CD14-positive monocyte (primary cell): ENCODE data around the gene ARMC7. TPM values are rescaled to one million over a fixed set of nuclear protein-coding genes. Genes with fewer than 3 reads are reported as not detected.

Experiments
- DNase-seq, 3 donors: peaks; one replicate each; pipeline ENCODE4 v3.0.0-alpha.2; 2011 to 2022
- H2AFZ ChIP-seq: 2 replicates; pipeline ENCODE4 v1.6.0; 2012; ENCODE audit warnings: mild to moderate bottlenecking, low read depth, low read length, inconsistent platforms; ENCODE audit not compliant: insufficient read depth, poor library complexity, severe bottlenecking
- H3K27ac ChIP-seq, 2 donors: 1 replicate in 1 of 2; 2 replicates in 1 of 2; pipeline ENCODE4 v1.5.1; 2012 to 2013; ENCODE audit warnings: low read length in 2 of 2, control low read depth in 1 of 2, inconsistent platforms in 1 of 2, low read depth in 1 of 2, mild to moderate bottlenecking in 1 of 2
- H3K27me3 ChIP-seq, 2 donors: one replicate each; pipeline versions ENCODE4 v1.6.0 to v1.6.1; 2011 to 2013; ENCODE audit warnings: low read length in 2 of 2; ENCODE audit not compliant: control insufficient read depth in 2 of 2, insufficient read depth in 2 of 2
- H3K36me3 ChIP-seq, 2 donors: replicated peaks in 1 of 2; 1 replicate in 1 of 2; 2 replicates in 1 of 2; pipeline versions ENCODE4 v1.5.1 to v1.6.1; 2012 to 2013; ENCODE audit warnings: low read length in 2 of 2, control low read depth in 1 of 2, inconsistent platforms in 1 of 2, mild to moderate bottlenecking in 1 of 2; ENCODE audit not compliant: insufficient read depth in 2 of 2, control insufficient read depth in 1 of 2
- H3K4me1 ChIP-seq, 2 donors: 1 replicate in 1 of 2; 2 replicates in 1 of 2; pipeline versions ENCODE4 v1.5.1 to v1.6.1; 2012 to 2013; ENCODE audit warnings: low read length in 2 of 2, control low read depth in 1 of 2, inconsistent platforms in 1 of 2, mild to moderate bottlenecking in 1 of 2, moderate library complexity in 1 of 2; ENCODE audit not compliant: insufficient read depth in 2 of 2, control insufficient read depth in 1 of 2
- H3K4me2 ChIP-seq: replicated peaks from 2 replicates; pipeline ENCODE3; 2012; ENCODE audit warnings: low read length, moderate library complexity, mild to moderate bottlenecking; ENCODE audit not compliant: poor library complexity, severe bottlenecking; ENCODE audit errors: extremely low read depth
- H3K4me3 ChIP-seq, 3 experiments: fragments of 200-600 bp in 1 of 3; sonication (generic) in 1 of 3; replicated peaks in 1 of 3; 1 replicate in 2 of 3; 2 replicates in 1 of 3; pipeline ENCODE4 v1.5.1; 2011 to 2013; ENCODE audit warnings: low read length in 3 of 3, mild to moderate bottlenecking in 3 of 3, control low read depth in 2 of 3, low read depth in 2 of 3, inconsistent platforms in 1 of 3, moderate library complexity in 1 of 3
- H3K79me2 ChIP-seq: 2 replicates; pipeline ENCODE4 v1.6.0; 2012; ENCODE audit warnings: mild to moderate bottlenecking, control low read depth, inconsistent platforms, low read length, moderate library complexity; ENCODE audit not compliant: insufficient read depth
- H3K9ac ChIP-seq: 2 replicates; pipeline ENCODE4 v1.6.0; 2017; ENCODE audit warnings: low read length, mild to moderate bottlenecking; ENCODE audit not compliant: insufficient read depth, poor library complexity, severe bottlenecking
- H3K9me3 ChIP-seq, 2 donors: replicated peaks in 1 of 2; 1 replicate in 1 of 2; 2 replicates in 1 of 2; pipeline versions ENCODE4 v1.5.1 to v1.6.1; 2012 to 2013; ENCODE audit warnings: low read length in 2 of 2, control low read depth in 1 of 2; ENCODE audit not compliant: control insufficient read depth in 1 of 2, insufficient read depth in 1 of 2
- H4K20me1 ChIP-seq: 2 replicates; pipeline ENCODE4 v1.6.0; 2012; ENCODE audit warnings: mild to moderate bottlenecking, low read length, control low read depth, moderate library complexity; ENCODE audit not compliant: insufficient read depth
- H3K27ac Mint-ChIP-seq, 7 donors: one replicate each; pipeline ENCODE4 v1.8.0; 2020; ENCODE audit warnings: mild to moderate bottlenecking in 7 of 7, mixed read lengths in 7 of 7, moderate library complexity in 6 of 7, inconsistent platforms in 2 of 7
- H3K27me3 Mint-ChIP-seq, 3 donors: one replicate each; pipeline ENCODE4 v1.8.0; 2021 to 2022; ENCODE audit warnings: low read depth in 3 of 3, mild to moderate bottlenecking in 3 of 3, mixed read lengths in 3 of 3, moderate library complexity in 3 of 3, inconsistent platforms in 1 of 3
- H3K36me3 Mint-ChIP-seq, 2 donors: one replicate each; pipeline ENCODE4 v1.8.0; 2020; ENCODE audit warnings: mixed read lengths in 2 of 2, inconsistent platforms in 1 of 2, mild to moderate bottlenecking in 1 of 2
- H3K4me1 Mint-ChIP-seq: one replicate; pipeline ENCODE4 v1.8.0; 2020; ENCODE audit warnings: mild to moderate bottlenecking, mixed read lengths
- H3K4me3 Mint-ChIP-seq, 2 donors: one replicate each; pipeline ENCODE4 v1.8.0; 2020; ENCODE audit warnings: mild to moderate bottlenecking in 2 of 2, mixed read lengths in 2 of 2, moderate library complexity in 1 of 2
- H3K9me3 Mint-ChIP-seq, 7 donors: one replicate each; pipeline ENCODE4 v1.8.0; 2020 to 2022; ENCODE audit warnings: mixed read lengths in 7 of 7, mild to moderate bottlenecking in 6 of 7, moderate library complexity in 6 of 7, inconsistent platforms in 2 of 7
- CTCF ChIP-seq: fragments of 200-600 bp; IDR thresholded peaks from one replicate; pipeline ENCODE4 v1.8.0; 2022; ENCODE audit warnings: antibody characterized with exemption, mild to moderate bottlenecking
- WGBS: methylation state at CpG from one replicate; pipeline ENCODE4 v1.1.5; 2013; ENCODE audit warnings: missing lambda C conversion rate; ENCODE audit not compliant: insufficient coverage; 5-methylcytosine and 5-hydroxymethylcytosine counted together
- intact Hi-C, 2 donors: fragments of 100-400 bp; cut with micrococcal nuclease; formaldehyde crosslinking; loops; one replicate each; pipeline versions ENCODE4 v1.15.0 to v1.15.1; 2023
- polyA plus RNA-seq, 3 donors: library from polyadenylated mRNA; depleted of rRNA in 1 of 3; unstranded in 2 of 3; stranded (reverse) in 1 of 3; fragments of 300-500 nt in 2 of 3; fragments of >200 nt in 1 of 3; fragmentation: Illumina TruSeq in 2 of 3; gene quantifications; 1 replicate in 2 of 3; 2 replicates in 1 of 3; pipeline ENCODE4 v1.2.3, GENCODE V29; 2012 to 2021

ARMC7 gene
- polyA plus RNA-seq, 3 donors: 1.3 to 11.8 (median 2.1) TPM

- Histone ChIP-seq H3K9me3 (no peaks in the 10 kb centered on the region), H3K27me3 (no peaks in the 10 kb centered on the region), H3K4me3 (no peak overlapping the region), H3K27ac (no peak overlapping the region), H4K20me1 (peaks cover 86% of the 10 kb centered on the region), H3K79me2 (peaks cover 97% of the 10 kb centered on the region), H3K36me3 (peaks cover 64 to 86% of the 10 kb centered on the region in 2 donors), H3K4me2 (no peak overlapping the region), H2AFZ (no peak overlapping the region), H3K4me1 (no peaks in the 10 kb centered on the region), H3K9ac (no peak overlapping the region)
- peak overlapping the region in 1 of 7 donors; percentile 42 for H3K27ac Mint-ChIP-seq
- H3K4me1 Mint-ChIP-seq: peaks cover 2% of the 10 kb centered on the region
- H3K27me3 Mint-ChIP-seq: no peaks in the 10 kb centered on the region
- peaks cover 51 to 83% of the 10 kb centered on the region in 2 donors for H3K36me3 Mint-ChIP-seq
- no peak for DNase-seq
- WGBS: 92% methylated on average over 4 of the region's 11 CpGs
- TF ChIP-seq CTCF: no peak
- intact Hi-C loops: loop anchor here (5.0 to 10.0 kb wide), 2 partner anchors 63 to 210 kb away; no protein-coding TSS in a partner anchor
- H3K9me3 Mint-ChIP-seq: no peaks in the 10 kb centered on the region
- H3K4me3 Mint-ChIP-seq: no peak overlapping the region
Observed at GRCh38 chr17:75174996-75175395, 65.2 kb downstream of the ARMC7 start.

GRCh38 chr17:75176625-75177024 lies 66.9 kb downstream of the ARMC7 start:
- H3K79me2 ChIP-seq: peaks cover 97% of the 10 kb centered on the region
- DNase-seq: no peak
- peaks cover 92% of the 10 kb centered on the region for H4K20me1 ChIP-seq
- no peak overlapping the region for H3K9ac ChIP-seq
- H3K4me1 Mint-ChIP-seq: peaks cover 12% of the 10 kb centered on the region
- H3K27ac Mint-ChIP-seq: no peak overlapping the region
- H3K4me1 ChIP-seq: peaks cover 10 to 11% of the 10 kb centered on the region in 2 donors
- H3K4me3 ChIP-seq: no peak overlapping the region
- intact Hi-C loops: loop anchor here in 1 of 2 donors (10.0 kb wide), 1 partner anchor 212 kb away; no protein-coding TSS in a partner anchor
- no peaks in the 10 kb centered on the region for H3K27me3 Mint-ChIP-seq
- 95% methylated on average over 4 of the region's 5 CpGs for WGBS
- H3K27me3 ChIP-seq: no peaks in the 10 kb centered on the region
- H3K36me3 ChIP-seq: peaks cover 65 to 85% of the 10 kb centered on the region in 2 donors
- no peak overlapping the region for H3K4me2 ChIP-seq
- no peaks in the 10 kb centered on the region for H3K9me3 ChIP-seq
- no peak overlapping the region for H3K4me3 Mint-ChIP-seq
- peaks cover 49 to 80% of the 10 kb centered on the region in 2 donors for H3K36me3 Mint-ChIP-seq
- no peak for TF ChIP-seq CTCF
- H3K27ac ChIP-seq: no peak overlapping the region
- H2AFZ ChIP-seq: no peak overlapping the region
- H3K9me3 Mint-ChIP-seq: no peaks in the 10 kb centered on the region
